Epithelial cell of prostate (primary cell): ENCODE results near the gene RSPO4.
"Not testable (repeated sequence)": the region's sequence is repeated elsewhere in the genome, so short reads cannot be mapped to it uniquely, and the experiment has no call there.

Experiments
- DNase-seq: peaks from one replicate; pipeline ENCODE4 v3.0.0-alpha.2; 2011; ENCODE audit warnings: low read depth, low spot score
- H3K27ac ChIP-seq: fragments of 450-650 bp; 2 replicates; pipeline ENCODE4 v1.5.1; 2017; ENCODE audit warnings: mild to moderate bottlenecking

The RSPO4 gene

DNA sequence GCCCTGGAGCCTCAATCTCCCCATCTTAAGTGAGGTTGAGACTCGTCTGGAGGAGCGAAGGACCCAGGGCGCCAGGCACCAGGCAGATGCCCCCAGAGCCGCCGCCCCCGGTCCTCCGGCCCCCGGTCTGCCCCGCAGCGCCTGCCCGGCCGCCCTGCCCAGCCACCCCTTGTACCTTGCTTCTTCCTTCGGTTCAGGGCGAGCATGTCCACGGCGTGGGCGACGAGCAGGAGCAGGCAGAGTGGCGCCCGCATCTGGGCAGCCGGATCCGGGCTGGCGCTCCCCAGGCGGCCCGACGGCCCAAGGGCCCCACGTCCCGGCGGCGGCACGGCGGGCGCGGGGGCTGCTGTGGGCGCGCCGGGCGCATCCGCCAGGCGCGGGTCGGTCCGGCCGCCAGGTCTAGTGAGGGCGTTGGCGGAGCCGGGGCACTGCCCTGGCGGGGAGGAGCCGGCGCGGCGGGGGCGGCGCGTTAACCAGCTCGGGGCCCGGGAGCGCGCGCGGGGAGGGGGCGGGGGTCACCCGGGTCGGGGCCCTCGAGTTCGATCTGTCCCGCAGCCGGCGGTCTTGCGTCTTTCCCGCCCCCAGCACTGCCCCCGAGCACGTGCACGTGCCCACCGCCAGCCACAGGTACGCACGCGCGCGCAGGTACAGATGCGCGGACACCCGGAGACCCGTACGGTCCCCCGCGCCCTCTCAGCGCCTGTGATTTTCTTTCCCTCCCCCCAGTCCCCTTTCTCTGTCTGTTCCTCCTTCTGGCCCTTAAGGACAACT lies at the start of gene RSPO4:
TSS of gene RSPO4 (minus strand) at position 401 of the 771 bp plus-strand sequence. CDS start at position 254, 147 bp downstream.
- H3K27ac ChIP-seq, result no peak within 1 kb of the TSS
- no peak for DNase-seq

DNA sequence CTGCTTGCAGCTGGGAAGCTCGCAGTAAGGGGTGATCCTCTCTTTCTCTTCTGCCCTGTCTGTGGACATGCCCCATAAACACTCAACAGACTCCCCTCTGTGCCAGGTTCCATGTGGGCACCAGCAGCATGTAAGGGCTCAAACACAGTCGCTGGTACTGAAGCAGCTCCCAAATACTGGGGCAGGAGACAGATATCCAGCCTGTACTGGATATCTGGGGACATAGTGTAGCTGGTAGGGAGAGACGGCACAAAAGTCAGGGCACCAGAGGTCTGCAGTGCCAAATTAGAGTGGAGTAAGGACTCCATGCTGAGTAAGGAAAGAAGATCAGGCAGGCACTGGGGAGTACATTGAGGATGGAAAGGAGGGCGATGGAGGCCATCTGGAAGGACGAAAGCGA lies 48.3 kb upstream of the RSPO4 start:
- no peak overlapping the region for H3K27ac ChIP-seq
- no peak for DNase-seq

DNA sequence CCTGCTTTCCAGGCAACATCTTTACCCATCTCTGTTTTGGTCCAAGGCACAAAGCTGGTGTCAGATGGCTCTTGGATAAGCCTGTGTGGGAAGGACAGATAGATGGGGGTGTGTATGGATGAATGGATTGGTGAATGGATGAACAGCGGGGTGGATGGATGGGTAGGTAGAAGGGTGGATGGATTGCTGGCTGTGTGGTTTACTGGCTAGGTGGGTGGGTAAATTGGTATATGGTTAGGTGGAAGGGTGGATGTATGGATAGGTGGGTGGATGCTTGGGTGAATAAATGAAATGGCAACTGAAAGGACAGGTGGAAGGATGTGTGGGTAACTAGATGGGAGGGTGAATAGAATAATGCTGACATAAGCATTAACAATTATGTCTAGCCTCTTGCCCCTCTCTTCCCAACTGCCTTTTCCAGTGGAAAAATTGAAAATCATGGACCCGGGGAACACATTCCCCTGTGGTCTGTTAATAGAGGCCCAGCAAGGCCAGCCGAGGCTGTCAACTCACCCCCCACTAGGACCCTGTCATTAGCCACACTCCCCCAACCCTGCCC lies 43.8 kb upstream of the RSPO4 start:
- no peak overlapping the region for H3K27ac ChIP-seq
- no peak for DNase-seq

DNA sequence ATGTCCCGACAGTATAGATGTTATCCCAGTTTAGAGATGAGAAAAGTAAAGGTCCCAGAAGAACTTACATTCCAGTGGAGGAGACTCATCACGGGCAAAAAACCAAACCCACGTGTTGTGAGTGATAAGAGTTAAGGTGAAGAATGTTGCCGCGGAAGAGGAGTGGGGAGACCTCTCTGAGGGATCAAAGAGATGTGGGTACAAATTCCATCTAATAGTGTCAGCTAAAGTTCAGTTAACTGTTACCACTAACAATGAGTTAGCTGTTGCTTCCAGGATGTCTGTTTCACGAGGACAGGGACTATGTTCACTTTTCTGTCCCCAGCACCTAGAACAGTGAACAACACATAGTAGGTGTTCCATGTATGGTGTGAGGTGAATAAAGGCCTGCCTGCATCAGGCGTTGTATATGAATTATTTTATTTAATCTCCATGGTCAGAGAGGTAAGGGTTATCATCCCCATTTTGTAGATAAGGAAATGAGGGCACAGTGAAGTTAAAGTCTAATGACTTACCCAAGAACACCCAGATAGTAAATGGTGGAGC lies 39.8 kb upstream of the RSPO4 start:
- DNase-seq, result no peak

DNA sequence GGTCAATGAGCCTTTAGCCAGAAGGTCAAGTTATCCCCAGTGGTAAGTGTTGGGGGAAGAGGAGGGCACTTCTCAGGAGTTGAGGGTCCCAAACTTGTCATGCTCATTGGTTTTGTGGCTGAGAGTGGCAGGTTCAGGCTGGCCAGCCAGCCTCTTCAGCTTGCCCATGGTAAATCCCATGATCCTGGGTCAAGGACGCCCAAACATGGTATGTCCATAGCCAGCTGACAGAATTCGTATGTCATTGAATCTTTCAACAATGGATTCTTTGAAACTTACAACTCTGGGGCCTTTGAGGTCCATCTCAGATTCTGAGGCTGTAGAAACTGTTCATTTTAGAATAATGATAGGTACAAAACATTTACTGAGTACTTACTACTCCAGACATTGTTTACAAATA lies 36.1 kb upstream of the RSPO4 start:
- H3K27ac ChIP-seq, result no peak overlapping the region
- no peak for DNase-seq

More for the DNA sequence above, 39.8 kb upstream of the RSPO4 start:
- no peak overlapping the region for H3K27ac ChIP-seq

DNA sequence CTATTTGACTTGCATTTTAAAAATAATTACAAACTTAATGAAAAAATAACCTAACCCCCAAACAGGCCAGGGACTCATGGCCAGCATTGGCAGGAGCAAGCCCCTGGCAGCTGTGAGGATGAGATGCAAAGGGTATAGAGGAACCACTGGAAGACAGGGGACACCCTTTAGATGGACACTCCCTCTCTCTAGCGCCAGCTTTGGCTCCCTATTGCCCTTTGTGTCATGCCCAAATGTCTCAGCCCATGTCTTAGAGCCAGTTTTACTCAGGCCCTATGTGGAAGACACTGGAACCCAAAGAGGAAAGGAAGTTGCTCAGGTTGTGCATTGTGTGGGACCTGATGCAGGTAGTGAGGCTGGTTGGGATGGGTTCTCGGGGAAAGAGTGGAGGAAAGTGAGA lies 34.9 kb upstream of the RSPO4 start:
- H3K27ac ChIP-seq, result no peak overlapping the region
- no peak for DNase-seq

DNA sequence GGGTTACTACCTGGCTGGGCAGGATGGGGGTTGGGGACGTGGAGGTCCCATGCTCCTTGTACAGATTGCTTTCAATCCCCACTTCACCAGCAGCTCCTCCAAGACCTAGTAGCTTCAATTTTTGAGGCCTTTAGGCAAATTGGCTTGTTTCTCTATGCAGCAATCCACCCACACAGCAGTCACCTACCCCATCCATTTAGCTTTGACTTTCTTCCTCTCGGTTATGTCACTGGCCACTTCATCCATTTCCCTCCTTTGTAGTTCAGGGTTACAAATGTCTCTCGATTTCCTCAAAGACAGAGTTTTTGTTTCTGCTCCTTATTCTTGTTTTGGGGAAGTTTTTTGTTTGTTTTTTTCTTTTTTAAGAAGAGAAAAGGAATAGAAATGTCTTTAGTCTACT lies 33.4 kb upstream of the RSPO4 start:
- no peak overlapping the region for H3K27ac ChIP-seq
- DNase-seq, result no peak

DNA sequence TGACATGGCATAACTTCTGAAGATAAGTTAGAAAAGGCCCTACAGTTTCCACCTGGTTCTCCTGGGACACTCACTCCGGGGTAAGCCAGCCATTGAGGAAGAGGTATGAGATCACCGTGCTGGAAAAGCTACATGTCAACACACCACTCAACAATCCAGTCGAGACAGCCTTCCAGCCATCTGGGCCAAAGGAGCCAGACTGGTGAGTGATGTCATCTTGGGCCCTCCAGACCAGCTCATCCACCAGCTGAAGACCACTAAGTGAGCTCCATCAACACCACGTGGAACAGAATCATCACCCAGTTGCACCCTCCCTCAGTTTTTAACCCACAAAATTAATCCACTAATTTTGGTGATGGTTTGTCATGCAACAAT lies 32.3 kb upstream of the RSPO4 start:
- DNase-seq, result no peak
- H3K27ac ChIP-seq, result no peak overlapping the region

DNA sequence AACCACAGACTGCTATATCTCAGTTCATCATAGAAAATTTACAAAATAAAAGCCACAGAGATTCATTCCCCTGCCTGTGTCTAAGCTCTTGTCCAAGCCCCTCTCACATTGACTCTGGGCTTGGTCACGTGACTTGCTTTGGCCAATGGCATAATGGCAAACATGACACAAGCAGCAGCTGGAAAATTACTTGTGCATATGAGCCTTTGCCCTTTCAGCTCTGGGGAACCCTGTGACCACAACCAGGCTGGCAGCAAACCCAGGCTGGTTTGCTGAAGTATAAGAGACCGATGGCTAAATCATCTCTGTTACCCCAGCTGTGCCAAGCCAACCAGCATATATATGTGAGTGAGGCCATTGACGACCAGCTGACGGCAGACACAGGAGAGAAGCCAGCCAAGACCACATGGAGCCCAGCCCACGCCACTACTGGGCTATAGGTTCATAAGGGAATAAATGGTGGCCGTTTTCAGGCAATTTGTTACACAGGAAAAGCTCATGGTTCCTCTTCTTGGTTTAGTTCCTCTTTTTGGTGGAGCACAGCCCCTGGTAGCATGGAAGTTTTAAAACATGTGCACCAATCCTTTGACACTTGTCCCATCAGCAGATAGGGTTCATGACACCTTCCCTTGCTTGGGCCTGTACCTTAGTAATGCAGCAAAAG lies 31.8 kb upstream of the RSPO4 start:
- DNase-seq, result no peak
- H3K27ac ChIP-seq, result no peak overlapping the region

DNA sequence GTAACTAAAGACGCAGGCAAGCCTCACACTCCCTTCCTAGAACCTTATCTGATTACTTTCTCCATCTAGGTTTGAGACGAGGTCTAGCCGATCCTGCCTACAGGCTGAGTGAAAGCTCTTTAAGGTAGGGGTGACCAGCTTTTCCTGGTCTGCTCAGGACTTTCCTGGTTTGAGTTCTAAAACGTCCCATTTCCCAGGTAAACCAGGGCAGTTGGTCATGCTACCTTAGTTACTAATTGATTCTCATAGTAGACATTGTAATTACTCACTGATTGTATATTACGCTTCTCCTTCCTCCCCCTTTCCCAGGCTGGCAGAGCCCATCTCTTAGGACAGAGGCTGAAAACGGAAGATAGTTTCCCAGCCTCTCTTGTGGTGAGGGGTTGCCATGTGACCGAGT lies 27.9 kb upstream of the RSPO4 start:
- no peak overlapping the region for H3K27ac ChIP-seq
- DNase-seq, result no peak

DNA sequence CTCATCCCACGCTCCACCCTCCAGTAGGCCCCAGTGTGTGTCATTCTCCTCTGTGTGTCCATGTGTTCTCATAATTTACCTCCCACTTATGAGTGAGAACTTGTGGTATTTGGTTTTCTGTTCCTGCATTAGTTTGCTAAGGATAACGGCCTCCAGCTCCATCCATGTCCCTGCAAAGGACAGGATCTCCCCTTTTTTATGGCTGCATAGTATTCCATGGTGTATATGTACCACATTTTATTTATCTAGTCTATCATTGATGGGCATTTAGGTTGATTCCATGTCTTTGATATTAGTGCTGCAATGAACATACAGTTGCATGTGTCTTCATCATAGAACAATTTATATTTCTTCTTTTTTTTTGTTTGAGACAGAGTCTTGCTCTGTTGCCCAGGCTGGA lies 24.1 kb upstream of the RSPO4 start:
- not testable (repeated sequence) for DNase-seq, H3K27ac ChIP-seq

DNA sequence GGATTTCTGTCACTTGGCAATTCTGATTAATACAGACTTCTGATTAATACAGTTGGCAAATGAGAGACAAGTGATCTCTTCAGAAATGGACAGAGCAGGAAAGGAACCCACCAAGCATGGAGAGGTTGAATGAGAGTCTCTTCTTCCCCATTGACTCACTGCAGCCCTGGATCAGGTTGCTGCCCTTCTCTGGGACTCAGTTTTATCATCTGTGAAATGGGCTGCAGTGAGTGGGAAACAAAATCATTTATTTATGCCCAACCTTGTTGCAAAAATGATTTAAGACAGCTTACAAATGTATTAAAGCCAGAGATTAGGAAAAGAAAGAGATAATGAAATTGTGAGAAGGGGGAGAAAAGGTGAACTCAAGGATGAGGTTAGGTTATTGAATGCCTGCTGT lies 20.8 kb upstream of the RSPO4 start:
- DNase-seq, result no peak
- no peak overlapping the region for H3K27ac ChIP-seq

DNA sequence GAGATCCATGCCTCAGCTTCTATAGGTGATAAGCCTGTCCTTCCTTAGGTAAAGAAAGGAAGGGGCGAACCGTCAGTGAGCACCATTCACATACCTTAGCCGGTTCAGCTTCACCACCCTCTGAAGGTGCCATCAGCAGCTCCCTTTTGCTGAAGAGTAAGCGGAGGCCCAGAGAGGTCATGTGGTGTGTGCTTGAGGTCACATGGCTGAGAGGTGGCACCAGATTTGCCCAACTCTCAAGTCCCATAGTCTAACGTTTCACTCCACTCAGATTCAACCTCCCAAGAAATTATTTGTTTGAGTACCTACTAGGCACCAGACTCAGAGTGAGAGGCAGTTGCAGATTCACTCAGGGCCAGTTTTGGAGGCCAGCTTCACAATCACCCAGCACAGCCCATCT lies 18.5 kb upstream of the RSPO4 start:
- no peak for DNase-seq
- no peak overlapping the region for H3K27ac ChIP-seq

DNA sequence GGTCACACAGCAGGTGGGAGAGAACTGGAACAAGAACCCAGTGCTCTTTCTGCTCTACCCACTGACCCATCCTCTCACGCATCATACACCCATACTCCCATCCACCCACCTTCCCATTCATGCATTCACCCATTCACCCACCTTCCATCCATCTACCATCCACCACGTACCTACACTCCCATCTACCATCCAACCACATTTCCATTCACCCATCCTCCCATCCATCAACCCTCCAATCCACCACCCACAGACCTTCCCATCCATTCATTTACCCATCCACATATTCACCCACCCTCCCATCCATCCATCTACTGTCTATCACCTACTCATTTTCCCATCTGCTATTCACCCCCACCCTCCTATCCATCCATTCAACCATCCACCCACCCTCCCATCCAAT lies 17.2 kb upstream of the RSPO4 start:
- DNase-seq, result no peak

DNA sequence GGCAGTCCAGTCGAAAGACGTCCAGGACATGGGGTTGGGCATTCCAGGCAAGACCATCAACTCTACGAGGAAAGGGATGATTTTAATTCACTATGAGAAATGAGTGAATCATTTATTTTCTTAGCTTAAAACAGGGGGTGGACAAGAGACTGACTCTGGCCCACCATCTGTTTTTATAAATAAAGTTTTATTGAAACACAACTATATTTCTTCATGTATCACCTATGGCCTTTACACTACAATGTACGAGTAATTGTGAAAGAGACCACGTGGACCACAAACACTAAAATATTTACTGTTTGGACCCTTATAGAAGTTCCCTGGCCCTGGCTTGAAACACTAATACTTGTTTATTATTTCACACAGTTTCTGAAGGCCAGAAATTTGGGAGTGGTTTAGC lies 15.6 kb upstream of the RSPO4 start:
- no peak for DNase-seq

More for the DNA sequence above, 17.2 kb upstream of the RSPO4 start:
- H3K27ac ChIP-seq, result no peak overlapping the region

DNA sequence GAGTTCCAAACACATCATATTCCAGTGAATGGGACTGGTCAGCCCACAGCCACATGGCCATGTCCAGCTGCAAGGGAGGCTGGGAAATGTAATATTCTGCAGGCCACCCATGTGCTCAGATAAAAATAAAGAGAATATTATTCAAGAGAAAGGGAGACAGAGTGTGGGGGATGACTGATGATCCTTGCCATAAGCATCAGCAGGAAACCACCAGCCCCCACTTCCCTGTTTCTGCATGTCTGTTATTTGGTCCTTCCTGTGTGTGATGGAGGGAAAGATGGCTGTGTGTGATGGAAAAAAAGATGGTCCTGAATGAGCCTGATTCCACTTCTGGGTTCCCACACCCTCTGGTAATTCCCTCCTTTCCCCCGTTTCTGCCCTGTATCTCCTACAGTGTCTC lies 13.1 kb upstream of the RSPO4 start:
- no peak for DNase-seq
- no peak overlapping the region for H3K27ac ChIP-seq

More for the DNA sequence above, 15.6 kb upstream of the RSPO4 start:
- no peak overlapping the region for H3K27ac ChIP-seq

DNA sequence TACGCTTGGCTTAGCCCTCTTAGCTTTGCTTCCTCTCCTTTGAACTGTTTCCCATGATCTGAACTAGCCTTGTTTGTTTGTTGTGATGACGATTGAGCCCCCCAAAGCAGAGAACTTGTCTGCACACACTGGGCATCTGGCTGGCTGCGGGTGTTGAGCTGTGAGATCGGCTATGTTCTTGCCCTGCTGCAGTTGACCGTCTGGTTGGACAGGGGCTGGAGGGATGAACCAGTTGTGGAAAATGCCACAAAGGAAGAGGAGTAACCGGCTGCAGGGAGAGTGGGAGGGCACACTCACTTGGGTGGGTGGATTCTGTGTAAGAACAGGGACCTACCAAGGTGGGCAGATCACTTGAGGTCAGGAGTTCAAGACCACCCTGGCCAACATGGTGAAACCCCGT lies 12.4 kb upstream of the RSPO4 start:
- no peak for DNase-seq
- H3K27ac ChIP-seq, result no peak overlapping the region

DNA sequence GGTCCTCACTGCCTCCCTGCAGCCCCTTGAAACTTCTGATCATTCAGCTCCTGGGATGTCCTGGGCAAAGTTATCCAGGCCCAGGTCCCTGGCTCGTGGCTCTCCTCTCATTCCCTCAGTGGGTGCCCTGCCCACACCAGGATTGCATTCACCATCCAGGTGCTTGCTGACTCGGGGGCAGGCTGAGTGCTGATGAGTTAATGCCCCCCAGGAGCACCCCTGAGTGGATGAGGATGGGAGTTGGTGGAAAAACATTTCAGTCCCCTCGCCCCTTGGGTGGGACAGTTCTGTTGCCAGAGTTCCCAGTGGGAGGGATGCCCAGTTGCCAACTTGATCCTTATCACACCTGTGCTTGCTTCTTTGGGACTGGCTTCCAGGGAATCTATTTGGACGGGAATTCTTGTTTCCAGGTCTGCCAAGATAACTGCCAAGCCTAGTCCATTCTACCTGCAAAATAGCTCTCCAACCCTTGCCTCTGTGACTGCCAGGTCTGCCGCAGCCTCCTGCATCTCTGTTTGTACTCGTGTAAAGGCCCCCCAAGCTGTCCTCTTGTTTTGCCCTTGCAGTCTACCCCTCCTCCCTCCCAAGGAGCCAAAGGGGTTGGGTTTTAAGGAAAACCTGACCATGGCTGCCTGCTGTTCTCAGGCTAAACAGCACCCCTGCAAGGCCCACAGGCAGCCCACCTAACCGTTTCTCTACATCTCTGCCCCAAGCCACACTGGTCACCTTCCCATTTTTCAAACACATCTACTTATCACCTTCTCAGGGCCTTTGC lies 11.6 kb upstream of the RSPO4 start:
- no peak overlapping the region for H3K27ac ChIP-seq
- no peak for DNase-seq

DNA sequence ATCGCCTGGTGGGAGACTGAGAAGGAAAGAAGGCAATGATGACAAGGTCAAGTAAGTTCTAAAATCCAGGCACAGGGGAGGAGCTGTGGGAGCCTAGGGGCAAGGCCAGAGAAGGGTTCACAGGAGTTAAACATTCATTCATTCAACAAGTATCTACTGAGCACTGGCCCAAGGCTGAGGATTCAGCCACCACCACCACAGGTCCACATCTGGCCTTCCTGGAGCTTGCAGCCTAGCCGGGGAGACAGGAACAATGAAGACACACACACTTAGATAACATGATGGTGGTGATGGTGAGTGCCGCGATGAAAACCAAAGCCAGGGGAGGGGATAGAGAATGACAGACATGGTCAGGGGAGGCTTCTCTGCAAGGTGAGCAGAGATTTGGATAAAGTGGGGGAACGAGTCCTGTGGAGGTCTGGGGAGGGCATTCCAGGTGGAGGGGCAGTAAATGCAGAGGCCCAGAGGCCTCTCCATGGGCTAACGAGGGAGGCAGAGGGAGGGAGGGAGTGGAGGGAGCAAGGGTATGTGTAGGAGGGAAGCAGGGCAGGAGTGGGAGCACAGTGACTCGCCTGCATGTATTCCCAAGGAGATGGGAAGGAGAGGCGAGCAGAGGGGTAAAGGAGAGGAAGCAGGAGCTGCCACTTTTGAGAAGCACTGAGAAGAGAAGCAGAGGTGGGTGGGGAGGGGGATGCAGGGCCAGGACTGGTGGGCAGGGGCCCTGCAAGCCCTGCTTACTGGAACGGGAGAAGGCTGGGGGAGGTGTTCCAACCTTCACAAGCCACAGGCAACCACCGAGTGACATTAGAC lies 10.5 kb upstream of the RSPO4 start:
- no peak for DNase-seq
- H3K27ac ChIP-seq, result no peak overlapping the region

DNA sequence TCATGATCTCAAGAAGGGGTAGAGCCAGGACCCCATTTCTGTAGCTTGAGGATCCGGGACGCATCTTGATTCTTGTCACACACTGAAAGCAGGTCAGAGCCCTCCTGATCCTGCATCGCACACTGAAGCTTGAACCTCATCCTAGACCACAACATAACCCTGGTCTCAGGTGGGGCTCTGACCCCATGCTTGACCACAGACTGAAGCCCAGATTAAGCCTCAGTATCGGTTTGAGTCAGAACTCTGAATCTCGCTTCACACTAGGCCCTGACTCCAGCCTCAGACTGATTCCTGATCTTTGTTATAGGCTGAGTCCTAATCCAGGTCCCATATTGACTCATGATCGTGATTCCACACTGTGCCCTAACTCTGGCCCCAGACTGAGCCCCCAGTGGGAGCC lies 8.5 kb upstream of the RSPO4 start:
- no peak for DNase-seq

More for the DNA sequence above, 8.5 kb upstream of the RSPO4 start:
- no peak overlapping the region for H3K27ac ChIP-seq
